Measurements from ENCODE around the gene DMRTB1.

The DMRTB1 gene

DNA sequence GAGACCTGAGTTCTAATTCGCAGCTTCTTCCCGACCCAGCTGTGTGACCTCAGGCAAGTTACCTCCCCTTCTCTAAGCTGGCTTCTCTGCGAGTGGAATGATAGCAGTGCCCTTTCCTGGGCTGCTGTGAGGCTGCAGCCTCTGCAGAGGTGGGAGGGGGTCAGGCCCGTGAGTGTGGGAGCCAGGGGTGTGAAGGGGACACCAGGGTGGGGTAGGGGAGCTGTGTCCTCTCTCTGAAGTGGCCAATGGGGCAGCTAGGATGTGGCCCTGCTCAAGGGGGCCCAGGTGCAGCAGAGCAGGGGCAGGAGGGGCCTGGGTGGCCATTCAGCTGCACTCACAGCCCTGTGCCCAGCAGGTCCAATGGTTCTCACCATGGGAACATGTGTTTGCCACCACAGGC lies 24.5 kb downstream of the DMRTB1 start:
- WGBS (ENCODE audit: extremely low coverage, insufficient coverage, insufficient read length): no CpG with 5 or more reads among the region's 4 CpGs
- H2BK120ac ChIP-seq (ENCODE audit: insufficient read depth, low read length, poor library complexity): no peak overlapping the region
- no peak overlapping the region for H2AFZ ChIP-seq (ENCODE audit: insufficient read depth, low read length, poor library complexity)
- no peak overlapping the region for H2BK5ac ChIP-seq (ENCODE audit: low read depth, low read length, poor library complexity)
- H3K23ac ChIP-seq (ENCODE audit: low read length): no peak overlapping the region
- no peak overlapping the region for H2BK12ac ChIP-seq (ENCODE audit: low read length)
- no peak overlapping the region for H3K4me2 ChIP-seq (ENCODE audit: low read length)
- no peak overlapping the region for H2AK5ac ChIP-seq (ENCODE audit: low read length)
- no peak overlapping the region for H3K27ac ChIP-seq (ENCODE audit: low read depth, low read length)
- H3K4me3 ChIP-seq (ENCODE audit: low read depth, low read length): no peak overlapping the region
- no peak overlapping the region for H3K18ac ChIP-seq (ENCODE audit: low read length)
- no peaks in the 10 kb centered on the region for H3K36me3 ChIP-seq (ENCODE audit: control insufficient read depth in 1 of 2, insufficient read depth in 2 of 2, low read length in 2 of 2)
- H3K9me3 ChIP-seq (ENCODE audit: insufficient read depth, low read depth, low read length): peaks cover 2% of the 10 kb centered on the region
- no peak overlapping the region for H4K12ac ChIP-seq (ENCODE audit: low read depth, low read length)
- H3K27me3 ChIP-seq (ENCODE audit: insufficient read depth, low read length): no peaks in the 10 kb centered on the region
- no peaks in the 10 kb centered on the region for H3K79me2 ChIP-seq (ENCODE audit: control insufficient read depth, insufficient read depth, low read length, poor library complexity)
- H4K91ac ChIP-seq (ENCODE audit: low read depth, low read length): no peak overlapping the region
- no peaks in the 10 kb centered on the region for H3K4me1 ChIP-seq (ENCODE audit: control insufficient read depth in 1 of 2, insufficient read depth in 2 of 2, low read length in 2 of 2)
- DNase-seq: no peak
- H3K9ac ChIP-seq (ENCODE audit: low read length): no peak overlapping the region
- no peaks in the 10 kb centered on the region for H3K79me1 ChIP-seq (ENCODE audit: low read length)
- H3K14ac ChIP-seq (ENCODE audit: low read length): no peak overlapping the region
- H3K4ac ChIP-seq (ENCODE audit: low read depth, low read length): no peak overlapping the region
- H4K8ac ChIP-seq (ENCODE audit: low read depth, low read length): no peak overlapping the region

DNA sequence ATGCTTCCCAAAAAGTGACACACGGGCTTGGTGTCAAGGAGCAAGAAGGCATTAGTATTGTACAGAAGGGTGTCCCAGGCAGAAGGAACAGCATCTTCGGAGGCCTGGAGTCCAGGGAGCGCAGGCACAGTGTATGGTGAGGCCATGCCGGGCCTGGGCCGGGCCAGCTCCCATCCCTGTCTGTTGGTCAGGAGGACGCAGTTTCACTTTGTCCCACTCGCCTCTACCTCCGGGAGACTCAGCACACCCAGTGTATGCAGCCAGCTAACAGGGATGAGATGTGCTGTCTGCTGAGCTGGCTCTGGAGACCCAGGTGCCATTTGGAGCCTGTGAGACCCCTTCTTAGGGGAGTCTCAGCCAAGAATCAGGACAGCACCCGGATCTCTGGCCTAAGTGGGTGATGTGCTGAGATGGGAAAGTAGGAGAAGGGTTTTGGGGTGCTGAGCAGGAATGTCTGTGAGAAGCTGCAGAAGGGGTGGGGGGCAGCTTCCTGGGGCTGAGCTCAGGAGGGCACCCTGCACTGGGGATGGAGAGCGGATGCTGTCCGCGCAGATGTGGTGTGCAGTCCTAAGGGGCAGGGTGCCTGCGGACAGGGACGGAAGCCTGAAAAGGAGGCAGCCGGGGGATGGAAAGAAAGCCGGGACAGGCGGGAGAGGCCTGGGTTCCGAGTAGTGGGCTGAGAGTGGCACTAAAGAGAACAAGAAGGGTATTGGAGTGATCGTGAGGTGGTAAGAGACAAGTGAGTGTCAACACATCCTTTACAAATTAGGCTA lies 25.7 kb downstream of the DMRTB1 start:
- Histone ChIP-seq H3K4me3 (ENCODE audit: low read depth, low read length) (peak overlapping the region; percentile 30), H3K4me2 (ENCODE audit: low read length) (no peak overlapping the region), H4K8ac (ENCODE audit: low read depth, low read length) (no peak overlapping the region), H3K79me1 (ENCODE audit: low read length) (no peaks in the 10 kb centered on the region), H2AFZ (ENCODE audit: insufficient read depth, low read length, poor library complexity) (no peak overlapping the region), H4K91ac (ENCODE audit: low read depth, low read length) (no peak overlapping the region), H3K4ac (ENCODE audit: low read depth, low read length) (no peak overlapping the region), H3K9ac (ENCODE audit: low read length) (no peak overlapping the region), H2AK5ac (ENCODE audit: low read length) (no peak overlapping the region), H3K4me1 (ENCODE audit: control insufficient read depth in 1 of 2, insufficient read depth in 2 of 2, low read length in 2 of 2) (no peaks in the 10 kb centered on the region), H2BK120ac (ENCODE audit: insufficient read depth, low read length, poor library complexity) (no peak overlapping the region), H2BK5ac (ENCODE audit: low read depth, low read length, poor library complexity) (no peak overlapping the region), H3K27me3 (ENCODE audit: insufficient read depth, low read length) (no peaks in the 10 kb centered on the region), H2BK12ac (ENCODE audit: low read length) (no peak overlapping the region), H3K79me2 (ENCODE audit: control insufficient read depth, insufficient read depth, low read length, poor library complexity) (no peaks in the 10 kb centered on the region), H3K9me3 (ENCODE audit: insufficient read depth, low read depth, low read length) (peaks cover 2% of the 10 kb centered on the region), H3K14ac (ENCODE audit: low read length) (no peak overlapping the region), H4K12ac (ENCODE audit: low read depth, low read length) (no peak overlapping the region), H3K23ac (ENCODE audit: low read length) (no peak overlapping the region), H3K18ac (ENCODE audit: low read length) (no peak overlapping the region), H3K36me3 (ENCODE audit: control insufficient read depth in 1 of 2, insufficient read depth in 2 of 2, low read length in 2 of 2) (no peaks in the 10 kb centered on the region), H3K27ac (ENCODE audit: low read depth, low read length) (no peak overlapping the region)
- no CpG with 5 or more reads among the region's 19 CpGs for WGBS (ENCODE audit: extremely low coverage, insufficient coverage, insufficient read length)
- no peak for DNase-seq

DNA sequence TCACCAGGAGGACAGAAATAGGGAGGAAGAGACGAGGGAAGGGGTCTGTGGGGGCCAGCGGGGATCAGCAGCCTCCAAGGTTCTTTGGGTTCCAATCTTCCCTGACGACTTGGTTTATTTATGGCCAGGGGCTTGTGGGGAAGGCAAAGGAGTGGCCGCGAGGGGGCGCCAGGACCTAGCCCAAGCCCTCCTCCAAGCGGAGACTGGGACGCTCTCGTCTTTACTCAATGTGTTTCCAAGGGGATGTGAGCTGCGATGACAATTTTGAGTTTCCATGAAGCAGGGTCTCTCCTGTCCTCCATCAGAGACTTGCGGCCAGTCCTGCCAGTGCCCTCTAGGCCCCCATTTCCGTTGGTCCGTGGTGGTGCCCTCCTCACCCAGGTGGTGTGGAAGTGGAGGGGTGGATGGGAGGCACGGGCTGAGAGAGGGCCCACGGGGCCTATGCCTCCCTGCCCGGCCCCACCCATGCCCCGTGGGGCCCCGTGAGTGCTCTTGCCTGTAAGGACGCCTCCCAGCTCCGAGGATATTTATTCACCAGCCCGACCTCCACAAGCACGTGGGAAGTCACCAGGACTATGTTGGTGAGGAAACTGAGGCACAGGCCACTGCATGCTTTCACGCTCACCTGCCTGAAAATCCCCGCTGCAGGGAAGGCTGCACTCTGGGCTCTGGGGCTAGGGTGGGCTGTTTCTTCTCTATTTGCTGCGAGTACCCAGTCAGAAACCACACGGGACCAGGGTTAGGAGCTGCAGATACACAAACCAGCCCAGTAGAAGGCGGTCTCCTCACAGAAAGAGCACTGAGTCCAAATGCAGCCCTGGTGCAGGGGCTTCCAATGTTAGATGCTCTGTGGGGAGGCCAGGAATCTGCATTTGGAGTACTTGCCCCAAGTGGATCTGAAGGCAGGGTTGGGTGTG lies 26.5 kb downstream of the DMRTB1 start:
- Histone ChIP-seq H3K18ac (ENCODE audit: low read length) (no peak overlapping the region), H4K12ac (ENCODE audit: low read depth, low read length) (no peak overlapping the region), H2BK12ac (ENCODE audit: low read length) (no peak overlapping the region), H2BK120ac (ENCODE audit: insufficient read depth, low read length, poor library complexity) (no peak overlapping the region), H3K9me3 (ENCODE audit: insufficient read depth, low read depth, low read length) (peaks cover 2% of the 10 kb centered on the region), H3K27me3 (ENCODE audit: insufficient read depth, low read length) (no peaks in the 10 kb centered on the region), H2AFZ (ENCODE audit: insufficient read depth, low read length, poor library complexity) (no peak overlapping the region), H3K4ac (ENCODE audit: low read depth, low read length) (no peak overlapping the region), H4K91ac (ENCODE audit: low read depth, low read length) (no peak overlapping the region), H2AK5ac (ENCODE audit: low read length) (no peak overlapping the region), H3K79me2 (ENCODE audit: control insufficient read depth, insufficient read depth, low read length, poor library complexity) (no peaks in the 10 kb centered on the region), H3K23ac (ENCODE audit: low read length) (no peak overlapping the region), H3K4me3 (ENCODE audit: low read depth, low read length) (no peak overlapping the region), H3K14ac (ENCODE audit: low read length) (no peak overlapping the region), H2BK5ac (ENCODE audit: low read depth, low read length, poor library complexity) (no peak overlapping the region), H3K27ac (ENCODE audit: low read depth, low read length) (no peak overlapping the region), H4K8ac (ENCODE audit: low read depth, low read length) (no peak overlapping the region), H3K36me3 (ENCODE audit: control insufficient read depth in 1 of 2, insufficient read depth in 2 of 2, low read length in 2 of 2) (no peaks in the 10 kb centered on the region), H3K79me1 (ENCODE audit: low read length) (no peaks in the 10 kb centered on the region), H3K9ac (ENCODE audit: low read length) (no peak overlapping the region), H3K4me2 (ENCODE audit: low read length) (no peak overlapping the region), H3K4me1 (ENCODE audit: control insufficient read depth in 1 of 2, insufficient read depth in 2 of 2, low read length in 2 of 2) (no peaks in the 10 kb centered on the region)
- no CpG with 5 or more reads among the region's 27 CpGs for WGBS (ENCODE audit: extremely low coverage, insufficient coverage, insufficient read length)
- peak; percentile 62 to 78 for DNase-seq

DNA sequence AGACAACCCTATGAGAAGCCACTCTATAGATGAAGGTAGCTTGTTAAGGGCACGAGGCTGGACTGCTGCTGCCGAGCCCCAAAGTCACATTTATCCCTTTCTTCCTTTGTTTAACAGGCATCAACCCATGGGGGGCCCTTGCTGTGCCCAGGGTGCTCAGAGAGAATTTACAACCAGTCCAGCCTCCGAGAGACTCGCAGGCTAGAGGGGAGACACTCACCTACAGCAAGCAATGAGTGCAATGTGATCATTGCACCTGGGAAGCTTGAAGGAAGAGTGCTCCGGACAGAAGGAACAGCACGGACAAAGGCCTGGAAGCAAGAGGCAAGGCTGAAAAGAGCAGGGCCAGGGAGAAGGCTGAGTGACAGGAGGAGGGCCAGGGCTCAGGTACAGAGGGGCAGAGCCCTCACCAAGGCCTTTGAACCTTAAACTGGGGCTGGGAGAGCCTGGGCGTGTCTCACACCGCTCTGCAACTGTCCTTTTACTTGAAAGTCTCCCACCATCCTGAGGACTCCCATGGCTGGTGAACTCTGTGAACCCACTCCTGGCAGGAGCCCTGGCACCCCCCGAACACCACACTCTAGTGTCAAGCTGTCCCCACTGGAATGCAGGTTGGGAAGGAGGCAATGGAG lies 27.3 kb downstream of the DMRTB1 start:
- H2BK5ac ChIP-seq (ENCODE audit: low read depth, low read length, poor library complexity): no peak overlapping the region
- no peak for DNase-seq
- no CpG with 5 or more reads among the region's 9 CpGs for WGBS (ENCODE audit: extremely low coverage, insufficient coverage, insufficient read length)

More for the DNA sequence above, 27.3 kb downstream of the DMRTB1 start:
- Histone ChIP-seq H3K79me1 (ENCODE audit: low read length) (no peaks in the 10 kb centered on the region), H3K23ac (ENCODE audit: low read length) (no peak overlapping the region), H2BK12ac (ENCODE audit: low read length) (no peak overlapping the region), H2BK120ac (ENCODE audit: insufficient read depth, low read length, poor library complexity) (no peak overlapping the region), H2AFZ (ENCODE audit: insufficient read depth, low read length, poor library complexity) (no peak overlapping the region), H2AK5ac (ENCODE audit: low read length) (no peak overlapping the region), H3K18ac (ENCODE audit: low read length) (no peak overlapping the region), H4K8ac (ENCODE audit: low read depth, low read length) (no peak overlapping the region), H3K14ac (ENCODE audit: low read length) (no peak overlapping the region), H3K27me3 (ENCODE audit: insufficient read depth, low read length) (no peaks in the 10 kb centered on the region), H3K4me1 (ENCODE audit: control insufficient read depth in 1 of 2, insufficient read depth in 2 of 2, low read length in 2 of 2) (no peaks in the 10 kb centered on the region), H3K9me3 (ENCODE audit: insufficient read depth, low read depth, low read length) (peaks cover 2% of the 10 kb centered on the region), H3K4ac (ENCODE audit: low read depth, low read length) (no peak overlapping the region), H3K4me2 (ENCODE audit: low read length) (no peak overlapping the region), H3K4me3 (ENCODE audit: low read depth, low read length) (no peak overlapping the region), H3K27ac (ENCODE audit: low read depth, low read length) (no peak overlapping the region), H3K36me3 (ENCODE audit: control insufficient read depth in 1 of 2, insufficient read depth in 2 of 2, low read length in 2 of 2) (no peaks in the 10 kb centered on the region), H3K9ac (ENCODE audit: low read length) (no peak overlapping the region), H4K12ac (ENCODE audit: low read depth, low read length) (no peak overlapping the region), H4K91ac (ENCODE audit: low read depth, low read length) (no peak overlapping the region), H3K79me2 (ENCODE audit: control insufficient read depth, insufficient read depth, low read length, poor library complexity) (no peaks in the 10 kb centered on the region)

Data from trophoblast cell (in vitro differentiated cells and primary cell).